Smooth muscle cell (in vitro differentiated cells): ENCODE data around the gene PACC1. TPM values are rescaled to one million over a fixed set of nuclear protein-coding genes. Genes with fewer than 3 reads are reported as not detected.

Experiments
- DNase-seq: peaks from one replicate; lab custom pipeline; 2025; ENCODE audit not compliant: unreplicated experiment; lab: John Stamatoyannopoulos, UW
- H2AFZ ChIP-seq: fragments of 200-600 bp; sonication (generic); 2 replicates; pipeline ENCODE4 v1.6.0; 2016; ENCODE audit warnings: antibody characterized with exemption, low read depth, mild to moderate bottlenecking
- H3F3A ChIP-seq: fragments of 200-600 bp; sonication (generic); 2 replicates; pipeline ENCODE4 v1.6.0; 2017; ENCODE audit warnings: antibody characterized with exemption, low read depth
- H3K27ac ChIP-seq: fragments of 200-600 bp; sonication (generic); 2 replicates; pipeline ENCODE4 v1.5.1; 2016; ENCODE audit warnings: low read depth, mild to moderate bottlenecking
- H3K27me3 ChIP-seq: fragments of 200-600 bp; sonication (generic); 2 replicates; pipeline ENCODE4 v1.6.1; 2016; ENCODE audit warnings: low read depth, mild to moderate bottlenecking
- H3K36me3 ChIP-seq: fragments of 200-600 bp; sonication (generic); 2 replicates; pipeline ENCODE4 v1.5.1; 2016; ENCODE audit warnings: low read depth
- H3K4me1 ChIP-seq: fragments of 200-600 bp; sonication (generic); 2 replicates; pipeline ENCODE4 v1.5.1; 2016; ENCODE audit warnings: low read depth
- H3K4me2 ChIP-seq: fragments of 200-600 bp; sonication (generic); 2 replicates; pipeline ENCODE4 v1.6.0; 2016; ENCODE audit warnings: mild to moderate bottlenecking
- H3K4me3 ChIP-seq: fragments of 200-600 bp; sonication (generic); 2 replicates; pipeline ENCODE4 v1.5.1; 2016; ENCODE audit warnings: mild to moderate bottlenecking
- H3K79me2 ChIP-seq: fragments of 200-600 bp; sonication (generic); 2 replicates; pipeline ENCODE4 v1.6.0; 2016; ENCODE audit warnings: low read depth, mild to moderate bottlenecking
- H3K9ac ChIP-seq: fragments of 200-600 bp; sonication (generic); 2 replicates; pipeline ENCODE4 v1.6.0; 2016; ENCODE audit warnings: low read depth
- H3K9me3 ChIP-seq: fragments of 200-600 bp; sonication (generic); replicated peaks from 2 replicates; pipeline ENCODE4 v1.5.1; 2016; ENCODE audit warnings: low read depth
- H4K20me1 ChIP-seq: fragments of 200-600 bp; sonication (generic); 2 replicates; pipeline ENCODE4 v1.6.0; 2016; ENCODE audit warnings: low read depth
- CTCF ChIP-seq: fragments of 200-600 bp; sonication (generic); IDR thresholded peaks from 2 replicates; pipeline ENCODE4 v1.5.1; 2017; ENCODE audit warnings: borderline replicate concordance, mild to moderate bottlenecking, antibody characterized with exemption; ENCODE audit not compliant: insufficient read depth, poor library complexity, severe bottlenecking
- WGBS: methylation state at CpG from one replicate; pipeline ENCODE4 v1.1.7; 2016; ENCODE audit warnings: low lambda C conversion rate; 5-methylcytosine and 5-hydroxymethylcytosine counted together
- polyA plus RNA-seq: library from polyadenylated mRNA; unstranded; fragments of >200 nt; fragmentation: Nextera tagmentation; extraction: Ambion mirVana; gene quantifications from 2 replicates; pipeline ENCODE4 v1.2.1, GENCODE V29; 2016
- total RNA-seq: library from RNA; depleted of rRNA; stranded (reverse); fragments of >200 nt; gene quantifications from 2 replicates; pipeline ENCODE4 v1.2.3, GENCODE V29; 2014

The PACC1 gene
- total and polyA plus RNA-seq, 2 experiments from 2014 or later, result 8.5 to 8.8 TPM

DNA sequence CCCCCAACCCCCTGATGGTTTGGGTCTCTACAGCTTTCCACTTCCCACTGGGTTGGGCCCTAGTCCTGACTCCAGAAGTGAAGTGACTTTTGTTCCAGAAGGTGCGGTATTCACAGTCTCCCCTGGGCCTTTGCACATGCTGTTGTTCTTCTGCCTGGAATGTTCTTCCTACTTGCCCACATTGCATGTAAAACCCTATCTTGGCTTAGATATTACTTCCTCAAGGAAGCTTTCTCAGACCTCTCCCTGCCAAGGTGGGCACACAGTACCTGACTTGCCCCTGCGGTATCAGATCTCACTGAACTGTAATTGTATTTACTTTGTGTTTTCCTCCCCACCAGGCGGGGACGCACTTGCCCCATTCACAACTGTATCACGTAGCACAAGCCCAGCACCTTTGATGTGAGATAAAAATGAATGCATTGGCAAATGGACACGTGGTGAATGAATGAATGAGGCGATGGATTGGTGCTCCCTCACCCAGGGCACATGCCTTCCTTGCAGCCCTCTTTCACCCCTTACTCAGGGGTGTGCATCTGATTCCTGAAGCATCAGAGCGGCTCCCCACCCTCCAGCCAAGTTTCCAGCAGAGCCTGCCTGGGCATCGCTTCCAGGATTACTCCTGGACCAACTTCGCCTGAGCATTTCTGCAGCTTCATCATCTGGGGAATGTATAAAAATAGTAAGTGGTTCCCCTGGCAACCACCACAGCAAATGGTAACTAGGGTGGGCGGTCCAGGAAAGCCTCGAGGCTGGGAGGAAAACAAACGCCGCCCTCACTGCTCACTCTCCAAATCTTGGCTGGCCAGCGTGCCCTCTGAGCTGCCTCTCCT lies 37.9 kb upstream of the PACC1 start:
- no peak overlapping the region for H3K9ac ChIP-seq
- no peak overlapping the region for H3K27ac ChIP-seq
- no peak for TF ChIP-seq CTCF
- 77% methylated on average over 15 of the region's 15 CpGs for WGBS
- no peak overlapping the region for H3K4me2 ChIP-seq
- H3K9me3 ChIP-seq, result no peaks in the 10 kb centered on the region
- peaks cover 3% of the 10 kb centered on the region for H3F3A ChIP-seq
- no peaks in the 10 kb centered on the region for H3K27me3 ChIP-seq
- no peak for DNase-seq
- H3K36me3 ChIP-seq, result no peaks in the 10 kb centered on the region
- no peak overlapping the region for H2AFZ ChIP-seq
- no peaks in the 10 kb centered on the region for H3K79me2 ChIP-seq
- no peaks in the 10 kb centered on the region for H3K4me1 ChIP-seq
- no peaks in the 10 kb centered on the region for H4K20me1 ChIP-seq
- no peak overlapping the region for H3K4me3 ChIP-seq

- no peak for TF ChIP-seq CTCF
- no peak overlapping the region for H3K4me2 ChIP-seq
Observed at GRCh38 chr1:212451416-212452322, 37.0 kb upstream of the PACC1 start.

DNA sequence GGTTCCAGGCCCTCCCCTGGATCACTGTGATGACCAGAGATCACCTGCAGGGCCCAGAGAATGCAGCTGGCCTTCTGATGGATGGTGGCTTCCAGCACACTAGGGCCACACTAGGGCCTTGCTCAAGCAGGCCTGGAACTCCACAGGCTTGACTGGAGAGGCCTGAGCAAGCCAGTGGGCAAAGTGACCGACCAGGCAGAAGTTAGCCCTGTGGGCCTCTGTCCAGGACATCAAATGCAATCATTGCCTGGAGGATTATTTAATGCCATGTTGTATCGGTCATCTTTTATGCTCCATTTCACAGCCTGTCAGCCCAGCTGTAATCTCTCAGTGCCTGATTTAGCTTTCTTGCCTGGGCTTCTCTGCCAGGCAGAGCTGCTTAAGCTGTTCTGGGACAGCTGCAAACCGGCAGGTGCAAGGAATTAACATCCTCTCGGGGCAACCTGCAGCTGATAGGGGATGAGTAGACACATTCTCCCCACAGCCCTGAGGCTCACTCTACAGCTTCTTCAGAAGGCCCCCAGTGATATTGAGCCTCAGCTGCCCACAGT lies 35.7 kb upstream of the PACC1 start:
- Histone ChIP-seq H3K27ac (no peak overlapping the region), H3K9me3 (no peaks in the 10 kb centered on the region), H3K4me3 (no peak overlapping the region), H4K20me1 (no peaks in the 10 kb centered on the region), H3K4me2 (no peak overlapping the region), H3F3A (no peaks in the 10 kb centered on the region), H3K79me2 (no peaks in the 10 kb centered on the region), H3K27me3 (no peaks in the 10 kb centered on the region), H3K9ac (no peak overlapping the region), H3K4me1 (no peaks in the 10 kb centered on the region), H3K36me3 (no peaks in the 10 kb centered on the region), H2AFZ (no peak overlapping the region)
- TF ChIP-seq CTCF, result no peak
- no peak for DNase-seq
- WGBS, result 87% methylated on average over 4 of the region's 4 CpGs

More at GRCh38 chr1:212451416-212452322, 37.0 kb upstream of the PACC1 start:
- no peaks in the 10 kb centered on the region for H3K9me3 ChIP-seq
- no peaks in the 10 kb centered on the region for H3K4me1 ChIP-seq
- no peak overlapping the region for H3K4me3 ChIP-seq
- H4K20me1 ChIP-seq, result no peaks in the 10 kb centered on the region
- H3K9ac ChIP-seq, result no peak overlapping the region
- WGBS, result 84% methylated on average over 6 of the region's 6 CpGs
- no peaks in the 10 kb centered on the region for H3K36me3 ChIP-seq
- no peaks in the 10 kb centered on the region for H3K27me3 ChIP-seq
- H3K27ac ChIP-seq, result no peak overlapping the region
- H2AFZ ChIP-seq, result no peak overlapping the region
- no peak for DNase-seq
- H3K79me2 ChIP-seq, result no peaks in the 10 kb centered on the region
- peaks cover 3% of the 10 kb centered on the region for H3F3A ChIP-seq
